Activated CD8-positive, alpha-beta memory T cell treated with anti-CD3 and anti-CD28 coated beads for 24 hours (primary cell): ENCODE data around the gene CREB3L1.
A peak's percentile ranks its signal among the peaks of the same experiment; 100 is the strongest.

ENCODE experiments used
- DNase-seq: peaks from one replicate; pipeline ENCODE4 v3.0.0-alpha.2; 2020

The CREB3L1 gene

DNA sequence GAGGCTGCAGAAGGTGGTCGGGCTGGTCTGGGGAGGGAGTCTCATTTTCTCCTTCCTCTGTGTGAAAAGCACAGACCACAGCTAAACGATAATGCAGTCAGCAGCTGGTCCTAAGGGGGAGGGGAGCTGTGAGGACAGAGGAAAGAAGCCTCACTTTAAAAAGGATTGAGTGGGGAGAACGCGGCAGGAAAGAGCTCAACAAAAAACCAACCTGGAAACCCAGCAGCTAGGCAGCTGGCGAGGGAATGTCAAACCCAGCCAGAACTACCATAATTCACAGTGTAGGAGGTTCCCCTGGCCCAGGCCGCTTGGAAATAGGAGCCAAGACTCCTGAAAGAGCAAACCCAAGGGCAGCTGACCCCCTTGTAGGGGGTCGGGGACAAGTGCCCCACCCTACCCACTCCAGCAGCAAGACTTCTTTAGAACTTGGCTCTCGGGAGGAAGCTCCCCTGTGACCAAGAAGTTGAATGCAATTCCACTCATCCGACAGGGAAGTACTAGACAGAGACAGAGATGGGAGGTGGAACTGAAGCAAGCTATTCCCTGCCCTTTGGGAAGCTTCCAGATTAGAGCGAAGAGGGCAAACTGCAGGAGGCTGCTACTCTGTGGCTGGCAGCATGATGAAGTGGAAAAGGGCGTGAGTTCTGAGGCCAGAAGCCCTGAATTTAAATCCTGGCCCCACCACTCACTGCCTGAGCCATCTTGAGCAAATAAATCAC, 53.3 kb downstream of the CREB3L1 start:
- peak; percentile 59 for DNase-seq

- peak; percentile 73 for DNase-seq
These were observed 54.0 kb downstream of the CREB3L1 start for GRCh38 chr11:46331282-46331984.

DNA sequence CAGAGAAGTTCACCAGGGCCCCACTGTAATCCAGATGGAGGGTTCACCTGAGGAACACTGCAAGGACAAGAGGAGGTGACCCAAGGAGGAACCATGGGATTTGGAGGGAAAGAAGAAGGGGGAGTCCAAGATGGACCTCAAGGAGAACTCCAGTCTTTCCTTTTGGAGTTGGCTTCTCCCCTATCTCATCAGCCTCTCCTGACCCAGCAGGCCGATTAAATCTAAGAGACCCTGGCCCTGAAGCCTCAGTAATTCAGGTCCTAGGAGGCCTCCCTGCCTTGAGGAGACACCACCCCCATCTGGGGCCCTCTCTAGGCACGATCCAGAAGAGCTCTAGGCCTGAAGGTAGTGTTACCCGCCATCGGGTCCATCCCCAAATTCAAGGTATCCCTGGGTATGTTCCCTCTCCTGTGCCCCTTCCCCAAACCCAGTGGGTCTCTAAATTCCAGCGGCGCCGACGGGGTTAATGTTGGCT, 54.7 kb downstream of the CREB3L1 start:
- no peak for DNase-seq

GRCh38 chr11:46332568-46333393, 55.3 kb downstream of the CREB3L1 start:
- peak; percentile 79 for DNase-seq

DNA sequence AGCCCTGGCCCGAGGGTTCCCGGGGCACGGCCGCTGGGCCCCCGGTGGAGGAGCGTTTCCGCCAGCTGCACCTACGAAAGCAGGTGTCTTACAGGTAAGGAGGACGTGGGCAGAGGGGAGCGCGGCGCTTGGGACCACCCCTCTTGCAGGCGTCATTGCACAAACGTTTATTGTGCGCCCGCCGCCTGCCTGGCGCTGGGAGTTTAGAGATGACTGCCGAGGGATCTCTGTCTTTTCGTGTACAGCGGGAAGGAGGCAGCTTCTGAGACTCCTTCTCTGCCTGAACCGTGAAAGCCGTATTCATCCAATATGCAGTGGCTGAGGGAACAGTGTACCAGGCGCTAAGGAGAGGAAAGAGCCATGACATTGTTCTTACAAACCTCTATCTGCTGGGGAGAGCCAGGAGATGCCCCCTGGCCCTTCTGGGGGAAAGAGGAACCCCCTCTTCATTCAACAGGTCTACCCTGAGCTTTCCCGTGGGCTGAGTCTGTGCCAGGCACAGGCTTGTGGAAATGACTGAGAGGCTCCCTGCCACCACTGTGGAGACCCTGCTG, 56.0 kb downstream of the CREB3L1 start:
- peak; percentile 69 for DNase-seq

DNA sequence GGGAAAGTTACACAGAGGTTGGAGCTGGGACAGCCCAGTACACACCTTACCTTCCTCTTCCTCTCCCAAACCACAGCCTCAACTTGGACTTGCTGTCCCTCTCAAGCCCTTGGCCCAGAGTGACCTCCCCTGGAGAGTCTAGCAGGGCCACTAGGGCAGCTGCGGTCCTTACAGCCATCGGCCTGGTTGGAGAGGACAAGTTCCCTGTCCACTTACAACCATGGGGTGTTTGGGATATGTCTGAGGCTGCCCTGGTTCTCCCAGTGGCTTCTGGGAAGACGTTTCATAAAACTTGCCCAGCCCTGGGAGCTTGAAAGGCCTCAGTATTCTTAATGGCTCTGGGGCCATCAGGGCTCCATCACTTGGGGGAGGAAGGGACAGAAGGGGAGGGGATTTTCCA, 56.7 kb downstream of the CREB3L1 start:
- DNase-seq: no peak

DNA sequence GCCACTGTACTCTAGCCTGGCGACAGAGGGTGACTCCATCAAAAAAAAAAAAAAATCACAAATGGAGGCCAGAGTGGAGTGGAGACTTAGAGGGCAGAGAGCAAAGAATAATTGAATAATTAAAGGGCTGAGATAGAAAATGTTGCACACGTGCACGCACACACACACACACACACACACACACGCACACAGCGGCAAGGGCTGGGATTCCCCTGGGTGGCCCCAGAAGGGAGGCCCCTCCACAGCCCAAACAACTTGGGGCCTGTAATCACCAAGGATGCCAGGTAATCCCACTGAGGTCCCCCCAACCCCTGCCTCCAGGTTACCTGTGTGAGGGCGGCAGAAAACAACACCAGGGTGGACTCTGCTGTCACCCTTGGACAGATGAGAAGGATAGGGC, 57.8 kb downstream of the CREB3L1 start:
- no peak for DNase-seq

DNA sequence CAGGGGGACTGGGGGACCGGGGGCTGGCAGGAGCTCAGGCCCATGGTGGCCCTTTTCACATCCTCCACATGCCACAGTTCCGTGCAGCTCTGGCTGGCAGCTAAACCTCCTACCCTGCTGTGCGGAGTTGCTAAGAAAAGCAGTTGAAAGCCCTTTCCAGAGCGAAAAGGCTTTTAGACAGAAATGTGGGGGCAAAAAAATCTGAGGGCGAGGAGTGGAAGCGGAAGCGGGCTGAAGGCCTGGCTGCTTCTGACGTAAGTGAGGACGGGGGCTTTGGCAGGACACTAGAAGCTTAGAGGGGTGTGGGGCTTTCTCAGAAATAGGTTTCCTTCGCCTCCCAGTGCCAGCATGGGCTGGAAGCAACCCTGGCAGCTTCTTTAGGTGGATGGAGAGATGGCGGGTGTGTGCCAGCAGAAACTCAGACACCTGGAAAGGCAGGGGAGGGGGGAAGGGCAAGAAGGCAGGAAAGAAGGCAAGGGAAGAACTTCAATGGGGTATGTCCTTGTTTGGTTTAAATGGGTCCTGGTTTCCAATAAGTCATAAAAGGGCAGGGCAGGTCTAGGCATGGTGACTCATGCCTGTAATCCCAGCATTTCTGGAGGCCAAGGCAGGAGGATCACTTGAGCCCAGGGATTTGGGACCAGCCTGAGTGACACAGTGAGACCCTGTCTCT, 58.6 kb downstream of the CREB3L1 start:
- DNase-seq: no peak

- no peak for DNase-seq
These were observed 59.2 kb downstream of the CREB3L1 start for GRCh38 chr11:46336563-46337180.

GRCh38 chr11:46337626-46338345, 60.3 kb downstream of the CREB3L1 start:
- no peak for DNase-seq

DNA sequence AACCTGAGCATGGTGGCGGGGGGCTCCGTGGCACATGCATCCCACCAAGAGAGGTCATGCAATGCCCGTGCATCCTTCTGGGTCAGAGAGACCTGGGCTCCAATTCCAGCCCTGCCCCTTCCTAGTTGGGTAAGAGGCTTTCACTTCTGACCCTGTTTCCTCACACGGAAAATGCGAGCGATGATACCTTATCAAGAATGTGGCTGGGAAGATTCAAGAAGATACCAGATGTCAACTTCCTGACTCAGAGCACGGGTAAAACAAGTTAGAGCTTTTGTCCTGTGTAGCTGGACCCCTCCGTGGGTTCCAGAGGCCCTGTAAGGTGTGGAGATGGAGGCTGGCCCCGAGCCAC, 61.1 kb downstream of the CREB3L1 start:
- no peak for DNase-seq

GRCh38 chr11:46338988-46339666, 61.7 kb downstream of the CREB3L1 start:
- DNase-seq: no peak

GRCh38 chr11:46339816-46340215, 62.4 kb downstream of the CREB3L1 start:
- no peak for DNase-seq

DNA sequence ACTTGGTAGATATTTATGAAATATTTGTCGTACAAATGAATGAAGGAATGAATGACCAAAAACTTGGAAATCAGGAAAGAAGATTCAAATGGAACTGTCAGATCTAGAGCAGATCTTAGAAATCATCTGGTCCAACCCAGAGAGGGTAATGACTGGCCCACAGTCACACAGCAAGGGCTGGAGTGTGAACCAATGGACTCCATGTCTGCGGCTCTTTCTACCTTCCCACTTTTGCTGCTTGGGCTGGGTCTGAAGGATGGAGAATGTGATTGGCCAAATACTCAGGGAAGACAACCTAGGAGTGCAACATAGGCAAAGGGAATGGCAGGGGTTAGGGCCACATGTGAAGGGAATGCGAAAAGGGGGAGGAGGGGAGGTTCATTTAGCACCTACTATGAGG, 64.0 kb downstream of the CREB3L1 start:
- no peak for DNase-seq

- DNase-seq: no peak
These were observed 64.8 kb downstream of the CREB3L1 start for GRCh38 chr11:46342239-46342638.

DNA sequence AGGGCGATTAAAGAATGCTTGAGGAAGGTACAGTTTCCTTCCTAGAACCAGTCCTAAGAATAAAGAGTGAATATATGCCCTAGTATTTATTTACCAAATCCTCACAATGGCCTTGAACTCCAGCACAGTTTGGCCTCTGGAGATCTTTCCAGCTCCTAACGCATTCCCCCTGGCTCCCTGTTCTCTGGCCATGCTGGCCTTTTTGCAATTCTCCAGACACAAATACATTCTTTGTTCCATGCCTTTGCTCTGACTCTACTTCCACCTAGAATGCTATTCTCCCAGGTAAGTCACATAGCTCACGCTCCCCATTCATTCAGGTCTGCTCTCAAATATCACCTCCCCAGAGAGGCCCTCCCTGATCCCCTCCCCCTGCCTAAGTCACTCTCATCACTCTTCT, 66.1 kb downstream of the CREB3L1 start:
- no peak for DNase-seq

GRCh38 chr11:46345131-46345597, 67.7 kb downstream of the CREB3L1 start:
- peak; percentile 65 for DNase-seq

GRCh38 chr11:46345881-46346484, 68.5 kb downstream of the CREB3L1 start:
- DNase-seq: no peak

GRCh38 chr11:46346886-46347636, 69.6 kb downstream of the CREB3L1 start, which contains the start of gene DGKZ:
Gene DGKZ (plus strand): TSS chr11:46347463. CDS start chr11:46347660, 197 bp downstream.
- peak; percentile 98 for DNase-seq
